CD8-positive, alpha-beta memory T cell (primary cell): ENCODE data around the gene TMEM181. TPM values are rescaled to one million over a fixed set of nuclear protein-coding genes. Genes with fewer than 3 reads are reported as not detected.
"Not testable (repeated sequence)": the region's sequence is repeated elsewhere in the genome, so short reads cannot be mapped to it uniquely, and the experiment has no call there.

Experiments used
- CTCF ChIA-PET: fragments of 350-600 bp; sonication (Branson Sonifier 250); formaldehyde crosslinking; loops from one replicate; lab custom pipeline; 2021; ENCODE audit warnings: antibody characterized with exemption; lab: Charles Lee
- POLR2A ChIA-PET: fragments of 350-600 bp; sonication (Branson Sonifier 250); formaldehyde crosslinking; loops from one replicate; lab custom pipeline; 2021; ENCODE audit warnings: antibody characterized with exemption; lab: Charles Lee
- DNase-seq, 5 donors: peaks; one replicate each; pipeline versions ENCODE4 v3.0.0 to v3.0.0-alpha.2; 2020 to 2022; ENCODE audit warnings: mixed read lengths in 1 of 5
- H3K27ac ChIP-seq: one replicate; pipeline ENCODE4 v1.7.0; 2013; ENCODE audit warnings: low read depth, mild to moderate bottlenecking, low read length, moderate library complexity
- H3K27me3 ChIP-seq: 2 replicates; pipeline ENCODE4 v1.7.0; 2013; ENCODE audit warnings: low read length, mild to moderate bottlenecking; ENCODE audit not compliant: insufficient read depth, poor library complexity, severe bottlenecking
- H3K36me3 ChIP-seq: 2 replicates; pipeline ENCODE4 v1.7.0; 2013; ENCODE audit warnings: mild to moderate bottlenecking, low read length, moderate library complexity; ENCODE audit not compliant: insufficient read depth
- H3K4me1 ChIP-seq: 2 replicates; pipeline ENCODE4 v1.7.0; 2013; ENCODE audit warnings: mild to moderate bottlenecking, low read length, moderate library complexity; ENCODE audit not compliant: insufficient read depth
- H3K4me3 ChIP-seq: 2 replicates; pipeline ENCODE4 v1.7.0; 2013; ENCODE audit warnings: mild to moderate bottlenecking, low read length
- H3K9me3 ChIP-seq: 2 replicates; pipeline ENCODE4 v1.7.0; 2013; ENCODE audit warnings: mild to moderate bottlenecking, low read length
- H3K27ac Mint-ChIP-seq, 8 donors: one replicate each; pipeline ENCODE4 v1.8.0; 2020 to 2021; ENCODE audit warnings: mixed read lengths in 8 of 8, mild to moderate bottlenecking in 6 of 8, inconsistent platforms in 3 of 8, moderate library complexity in 3 of 8
- H3K27me3 Mint-ChIP-seq, 2 donors: one replicate each; pipeline ENCODE4 v1.8.0; 2020 to 2021; ENCODE audit warnings: mixed read lengths in 2 of 2, mild to moderate bottlenecking in 1 of 2, moderate library complexity in 1 of 2
- H3K36me3 Mint-ChIP-seq, 3 donors: one replicate each; pipeline ENCODE4 v1.8.0; 2020 to 2021; ENCODE audit warnings: mixed read lengths in 3 of 3, inconsistent platforms in 1 of 3, mild to moderate bottlenecking in 1 of 3
- H3K4me1 Mint-ChIP-seq, 3 donors: one replicate each; pipeline ENCODE4 v1.8.0; 2020 to 2021; ENCODE audit warnings: mixed read lengths in 3 of 3, inconsistent platforms in 1 of 3, mild to moderate bottlenecking in 1 of 3
- H3K4me3 Mint-ChIP-seq, 7 donors: one replicate each; pipeline ENCODE4 v1.8.0; 2020 to 2021; ENCODE audit warnings: mixed read lengths in 7 of 7, mild to moderate bottlenecking in 6 of 7, moderate library complexity in 4 of 7, inconsistent platforms in 2 of 7
- H3K9me3 Mint-ChIP-seq, 5 donors: one replicate each; pipeline ENCODE4 v1.8.0; 2020 to 2022; ENCODE audit warnings: mixed read lengths in 5 of 5, mild to moderate bottlenecking in 3 of 5, moderate library complexity in 2 of 5, inconsistent platforms in 1 of 5
- polyA plus RNA-seq: library from polyadenylated mRNA; unstranded; fragments of 300-500 nt; fragmentation: Illumina TruSeq; gene quantifications from one replicate; pipeline ENCODE4 v1.2.3, GENCODE V29; 2021
- total RNA-seq, 2 experiments: library from RNA; stranded (reverse); gene quantifications; one replicate each; pipeline ENCODE4 v1.2.3, GENCODE V29; 2021

Gene TMEM181
- total and polyA plus RNA-seq, 3 experiments from 2014 or later, result 11.2 to 16.6 (median 16.0) TPM

GRCh38 chr6:158527858-158528257 is 32.0 kb upstream of the TMEM181 start:
- H3K36me3 ChIP-seq, H3K4me3 ChIP-seq, H3K4me3 Mint-ChIP-seq, DNase-seq, H3K9me3 ChIP-seq, H3K27ac Mint-ChIP-seq, CTCF ChIA-PET, H3K27ac ChIP-seq, H3K4me1 Mint-ChIP-seq, H3K4me1 ChIP-seq: not testable (repeated sequence)
- H3K27me3 ChIP-seq, result peaks cover 15% of the 10 kb centered on the region
- peaks cover 0 to 31% (median 0%) of the 10 kb centered on the region in 3 donors for H3K36me3 Mint-ChIP-seq
- peaks cover 42 to 74% of the 10 kb centered on the region in 2 donors for H3K27me3 Mint-ChIP-seq
- POLR2A ChIA-PET, result interaction anchor here (0.6 kb wide), 1 partner anchor 11 kb away, joined by 3 read pairs; no protein-coding TSS in a partner anchor
- H3K9me3 Mint-ChIP-seq, result peaks cover 7 to 26% (median 21%) of the 10 kb centered on the region in 5 donors

- Histone ChIP-seq H3K27me3 (peaks cover 15% of the 10 kb centered on the region), H3K27ac (no peak overlapping the region), H3K4me3 (no peak overlapping the region), H3K9me3 (no peaks in the 10 kb centered on the region), H3K36me3 (no peaks in the 10 kb centered on the region), H3K4me1 (no peaks in the 10 kb centered on the region)
- H3K36me3 Mint-ChIP-seq, result peaks cover 0 to 31% (median 0%) of the 10 kb centered on the region in 3 donors
- POLR2A ChIA-PET, result no interaction called here
- peaks cover 49 to 76% of the 10 kb centered on the region in 2 donors for H3K27me3 Mint-ChIP-seq
- no peak for DNase-seq
- peaks cover 12 to 30% (median 27%) of the 10 kb centered on the region in 5 donors for H3K9me3 Mint-ChIP-seq
- no peak overlapping the region for H3K27ac Mint-ChIP-seq
- no peaks in the 10 kb centered on the region for H3K4me1 Mint-ChIP-seq
- CTCF ChIA-PET, result interaction anchor here (1.1 kb wide), 1 partner anchor 10 kb away, joined by 4 read pairs; no protein-coding TSS in a partner anchor
- H3K4me3 Mint-ChIP-seq, result no peak overlapping the region
These were observed 31.1 kb upstream of the TMEM181 start for GRCh38 chr6:158528826-158529225.

GRCh38 chr6:158529629-158530028 is 30.3 kb upstream of the TMEM181 start:
- H3K9me3 Mint-ChIP-seq, result peaks cover 12 to 32% (median 29%) of the 10 kb centered on the region in 5 donors
- H3K27me3 Mint-ChIP-seq, result peaks cover 50 to 73% of the 10 kb centered on the region in 2 donors
- Histone ChIP-seq H3K9me3 (no peaks in the 10 kb centered on the region), H3K27ac (no peak overlapping the region), H3K27me3 (peaks cover 9% of the 10 kb centered on the region), H3K4me1 (no peaks in the 10 kb centered on the region), H3K4me3 (no peak overlapping the region), H3K36me3 (no peaks in the 10 kb centered on the region)
- ChIA-PET CTCF (no interaction called here), POLR2A (no interaction called here)
- peaks cover 0 to 31% (median 0%) of the 10 kb centered on the region in 3 donors for H3K36me3 Mint-ChIP-seq
- no peak overlapping the region for H3K27ac Mint-ChIP-seq
- H3K4me3 Mint-ChIP-seq, result no peak overlapping the region
- no peak for DNase-seq
- H3K4me1 Mint-ChIP-seq, result no peaks in the 10 kb centered on the region

GRCh38 chr6:158531566-158531965 is 28.3 kb upstream of the TMEM181 start:
- no peaks in the 10 kb centered on the region for H3K9me3 ChIP-seq
- Mint-ChIP-seq H3K4me1 (peaks cover 2 to 9% (median 7%) of the 10 kb centered on the region in 3 donors), H3K36me3 (peaks cover 0 to 22% (median 1%) of the 10 kb centered on the region in 3 donors), H3K27me3 (peaks cover 55 to 67% of the 10 kb centered on the region in 2 donors), H3K27ac (no peak overlapping the region), H3K9me3 (peaks cover 12 to 32% (median 27%) of the 10 kb centered on the region in 5 donors), H3K4me3 (peak overlapping the region in 1 of 7 donors; percentile 12)
- peaks cover 5% of the 10 kb centered on the region for H3K27me3 ChIP-seq
- no peak overlapping the region for H3K4me3 ChIP-seq
- CTCF ChIA-PET, result no interaction called here
- no peaks in the 10 kb centered on the region for H3K36me3 ChIP-seq
- H3K4me1 ChIP-seq, result no peaks in the 10 kb centered on the region
- no peak overlapping the region for H3K27ac ChIP-seq
- POLR2A ChIA-PET, result no interaction called here
- DNase-seq, result no peak

GRCh38 chr6:158531970-158532369 is 27.9 kb upstream of the TMEM181 start:
- H3K4me3 ChIP-seq, result no peak overlapping the region
- H3K4me1 Mint-ChIP-seq, result peaks cover 2 to 9% (median 7%) of the 10 kb centered on the region in 3 donors
- ChIA-PET POLR2A (no interaction called here), CTCF (no interaction called here)
- H3K27me3 ChIP-seq, result peaks cover 5% of the 10 kb centered on the region
- no peaks in the 10 kb centered on the region for H3K9me3 ChIP-seq
- H3K4me1 ChIP-seq, result no peaks in the 10 kb centered on the region
- DNase-seq, result no peak
- no peak overlapping the region for H3K27ac ChIP-seq
- H3K36me3 Mint-ChIP-seq, result peaks cover 0 to 18% (median 1%) of the 10 kb centered on the region in 3 donors
- no peak overlapping the region for H3K27ac Mint-ChIP-seq
- H3K4me3 Mint-ChIP-seq, result peak overlapping the region in 1 of 7 donors; percentile 12
- H3K27me3 Mint-ChIP-seq, result peaks cover 52 to 63% of the 10 kb centered on the region in 2 donors
- H3K9me3 Mint-ChIP-seq, result peaks cover 12 to 28% (median 23%) of the 10 kb centered on the region in 5 donors
- H3K36me3 ChIP-seq, result no peaks in the 10 kb centered on the region

- H3K4me3 ChIP-seq, result peak overlapping the region; percentile 32
- Mint-ChIP-seq H3K4me3 (peak overlapping the region; percentile 70 to 87 (median 80)), H3K4me1 (peaks cover 2 to 13% (median 7%) of the 10 kb centered on the region in 3 donors), H3K27me3 (peaks cover 59 to 74% of the 10 kb centered on the region in 2 donors), H3K27ac (no peak overlapping the region), H3K36me3 (peaks cover 0 to 7% (median 6%) of the 10 kb centered on the region in 3 donors), H3K9me3 (peaks cover 6 to 19% (median 13%) of the 10 kb centered on the region in 5 donors)
- no peaks in the 10 kb centered on the region for H3K9me3 ChIP-seq
- H3K27me3 ChIP-seq, result peaks cover 18% of the 10 kb centered on the region
- ChIA-PET CTCF (interaction anchor here (1.5 to 1.9 kb wide), 3 partner anchors 14 to 315 kb away, joined by 3 to 6 read pairs (median 4); partner anchors contain the start of gene TMEM181), POLR2A (interaction anchor here (0.9 kb wide), 1 partner anchor 18 kb away, joined by 3 read pairs; no protein-coding TSS in a partner anchor)
- DNase-seq, result peak; percentile 63 to 78 (median 66)
- H3K27ac ChIP-seq, result no peak overlapping the region
- H3K4me1 ChIP-seq, result peaks cover 6% of the 10 kb centered on the region
- no peaks in the 10 kb centered on the region for H3K36me3 ChIP-seq
These were observed 23.6 kb upstream of the TMEM181 start for GRCh38 chr6:158536084-158536890.

- H3K36me3 Mint-ChIP-seq, result peaks cover 0 to 7% (median 6%) of the 10 kb centered on the region in 3 donors
- peaks cover 6% of the 10 kb centered on the region for H3K4me1 ChIP-seq
- ChIA-PET POLR2A (interaction anchor here (0.9 kb wide), 1 partner anchor 19 kb away, joined by 3 read pairs; no protein-coding TSS in a partner anchor), CTCF (interaction anchor here (0.9 to 1.9 kb wide), 4 partner anchors 13 to 316 kb away, joined by 3 to 6 read pairs (median 4); partner anchors contain the start of gene TMEM181)
- no peak overlapping the region for H3K27ac Mint-ChIP-seq
- peaks cover 2 to 13% (median 7%) of the 10 kb centered on the region in 3 donors for H3K4me1 Mint-ChIP-seq
- peak in 4 of 5 donors; percentile 10 to 14 (median 14) for DNase-seq
- no peaks in the 10 kb centered on the region for H3K9me3 ChIP-seq
- peaks cover 18% of the 10 kb centered on the region for H3K27me3 ChIP-seq
- no peaks in the 10 kb centered on the region for H3K36me3 ChIP-seq
- H3K27ac ChIP-seq, result no peak overlapping the region
- peaks cover 53 to 72% of the 10 kb centered on the region in 2 donors for H3K27me3 Mint-ChIP-seq
- H3K4me3 ChIP-seq, result no peak overlapping the region
- H3K9me3 Mint-ChIP-seq, result peaks cover 6 to 14% (median 12%) of the 10 kb centered on the region in 5 donors
- H3K4me3 Mint-ChIP-seq, result peak overlapping the region; percentile 37 to 75 (median 49)
These were observed 22.7 kb upstream of the TMEM181 start for GRCh38 chr6:158536891-158537798.
